ENCODE measurements around the gene KIAA1671. TPM values are rescaled to one million over a fixed set of nuclear protein-coding genes. Genes with fewer than 3 reads are reported as not detected.

Gene KIAA1671
- total RNA-seq, 4 donors from 2014 or later: 83.1 to 162 (median 105) TPM

GRCh38 chr22:25018009-25018408, 65.5 kb downstream of the KIAA1671 start:
- H3K36me3 ChIP-seq: no peaks in the 10 kb centered on the region
- 76 to 95% methylated on average over 8 of the region's 8 CpGs for WGBS, 2 donors (ENCODE audit: low coverage in 1 of 2)
- intact Hi-C loops (cut with DNase I; ENCODE audit: low total_unique reads) (no loop called here), in situ Hi-C loops (cut with MboI; ENCODE audit: low pct_ligation_motif_present in 1 of 4, low pct_unique_long_range_greater_than_20kb in 1 of 4, low sequenced_read_pairs in 3 of 4) (no loop called here)
- H3K4me1 ChIP-seq: peaks cover 6 to 34% (median 25%) of the 10 kb centered on the region in 4 donors
- H3K9me3 ChIP-seq: no peaks in the 10 kb centered on the region
- no peaks in the 10 kb centered on the region for H3K27me3 ChIP-seq
- TF ChIP-seq EP300 (IDR thresholded peaks at IDR 0.05; ENCODE audit: low read depth) (no peak), POLR2A (IDR thresholded peaks at IDR 0.05) (no peak), POLR2AphosphoS5 (IDR thresholded peaks at IDR 0.05) (no peak)
- TF ChIP-seq, protein P1, sequence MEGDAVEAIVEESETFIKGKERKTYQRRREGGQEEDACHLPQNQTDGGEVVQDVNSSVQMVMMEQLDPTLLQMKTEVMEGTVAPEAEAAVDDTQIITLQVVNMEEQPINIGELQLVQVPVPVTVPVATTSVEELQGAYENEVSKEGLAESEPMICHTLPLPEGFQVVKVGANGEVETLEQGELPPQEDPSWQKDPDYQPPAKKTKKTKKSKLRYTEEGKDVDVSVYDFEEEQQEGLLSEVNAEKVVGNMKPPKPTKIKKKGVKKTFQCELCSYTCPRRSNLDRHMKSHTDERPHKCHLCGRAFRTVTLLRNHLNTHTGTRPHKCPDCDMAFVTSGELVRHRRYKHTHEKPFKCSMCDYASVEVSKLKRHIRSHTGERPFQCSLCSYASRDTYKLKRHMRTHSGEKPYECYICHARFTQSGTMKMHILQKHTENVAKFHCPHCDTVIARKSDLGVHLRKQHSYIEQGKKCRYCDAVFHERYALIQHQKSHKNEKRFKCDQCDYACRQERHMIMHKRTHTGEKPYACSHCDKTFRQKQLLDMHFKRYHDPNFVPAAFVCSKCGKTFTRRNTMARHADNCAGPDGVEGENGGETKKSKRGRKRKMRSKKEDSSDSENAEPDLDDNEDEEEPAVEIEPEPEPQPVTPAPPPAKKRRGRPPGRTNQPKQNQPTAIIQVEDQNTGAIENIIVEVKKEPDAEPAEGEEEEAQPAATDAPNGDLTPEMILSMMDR (IDR thresholded peaks at IDR 0.05): no peak
- no peak overlapping the region for H3K27ac ChIP-seq
- DNase-seq: no peak
- H3K4me3 ChIP-seq: no peak overlapping the region

- H3K4me1 ChIP-seq: peaks cover 5 to 19% (median 11%) of the 10 kb centered on the region in 4 donors
- TF ChIP-seq POLR2A (IDR thresholded peaks at IDR 0.05) (no peak), EP300 (IDR thresholded peaks at IDR 0.05; ENCODE audit: low read depth) (no peak)
- no peaks in the 10 kb centered on the region for H3K9me3 ChIP-seq
- 63% methylated on average over 1 of the region's 1 CpG for WGBS, 2 donors (ENCODE audit: low coverage in 1 of 2)
- H3K36me3 ChIP-seq: no peaks in the 10 kb centered on the region
- in situ Hi-C loops (cut with MboI; ENCODE audit: low pct_ligation_motif_present in 1 of 4, low pct_unique_long_range_greater_than_20kb in 1 of 4, low sequenced_read_pairs in 3 of 4): no loop called here
- no peak overlapping the region for H3K27ac ChIP-seq
- intact Hi-C loops (cut with DNase I; ENCODE audit: low total_unique reads): no loop called here
- no peak for DNase-seq
- H3K4me3 ChIP-seq: no peak overlapping the region
- no peaks in the 10 kb centered on the region for H3K27me3 ChIP-seq
Observed at GRCh38 chr22:25019427-25020184, 67.1 kb downstream of the KIAA1671 start.

GRCh38 chr22:25021409-25021808, 68.9 kb downstream of the KIAA1671 start:
- no peaks in the 10 kb centered on the region for H3K36me3 ChIP-seq
- H3K9me3 ChIP-seq: no peaks in the 10 kb centered on the region
- 60 to 86% methylated on average over 1 to 3 of the region's 3 CpGs for WGBS, 2 donors (ENCODE audit: low coverage in 1 of 2)
- TF ChIP-seq, protein P1 (IDR thresholded peaks at IDR 0.05): no peak
- TF ChIP-seq POLR2AphosphoS5 (IDR thresholded peaks at IDR 0.05): no peak
- TF ChIP-seq EP300 (IDR thresholded peaks at IDR 0.05; ENCODE audit: low read depth): no peak
- no peak for TF ChIP-seq POLR2A (IDR thresholded peaks at IDR 0.05)
- DNase-seq: no peak
- intact Hi-C loops (cut with DNase I; ENCODE audit: low total_unique reads) (no loop called here), in situ Hi-C loops (cut with MboI; ENCODE audit: low pct_ligation_motif_present in 1 of 4, low pct_unique_long_range_greater_than_20kb in 1 of 4, low sequenced_read_pairs in 3 of 4) (no loop called here)
- no peaks in the 10 kb centered on the region for H3K27me3 ChIP-seq
- no peak overlapping the region for H3K27ac ChIP-seq
- peaks cover 0 to 17% (median 5%) of the 10 kb centered on the region in 4 donors for H3K4me1 ChIP-seq
- H3K4me3 ChIP-seq: no peak overlapping the region

- Histone ChIP-seq H3K27me3 (no peaks in the 10 kb centered on the region), H3K36me3 (no peaks in the 10 kb centered on the region), H3K4me3 (no peak overlapping the region), H3K9me3 (no peaks in the 10 kb centered on the region), H3K27ac (no peak overlapping the region), H3K4me1 (peaks cover 3 to 25% (median 12%) of the 10 kb centered on the region in 4 donors)
- no peak for DNase-seq
- intact Hi-C loops (cut with DNase I; ENCODE audit: low total_unique reads): no loop called here
- in situ Hi-C loops (cut with MboI; ENCODE audit: low pct_ligation_motif_present in 1 of 4, low pct_unique_long_range_greater_than_20kb in 1 of 4, low sequenced_read_pairs in 3 of 4): no loop called here
- WGBS, 2 donors (ENCODE audit: low coverage in 1 of 2): 76 to 89% methylated on average over 7 to 11 of the region's 11 CpGs
- TF ChIP-seq EP300 (IDR thresholded peaks at IDR 0.05; ENCODE audit: low read depth) (no peak), POLR2AphosphoS5 (IDR thresholded peaks at IDR 0.05) (no peak), POLR2A (IDR thresholded peaks at IDR 0.05) (no peak)
- TF ChIP-seq, protein P1 (IDR thresholded peaks at IDR 0.05): no peak
Observed at GRCh38 chr22:25021976-25022711, 69.6 kb downstream of the KIAA1671 start.

All from transverse colon (tissue), 4 donors.